Upper lobe of right lung (tissue), 1 donor: ENCODE measurements around the gene LAMA3. TPM values are rescaled to one million over a fixed set of nuclear protein-coding genes. Genes with fewer than 3 reads are reported as not detected.
"Not testable (repeated sequence)": the region's sequence is repeated elsewhere in the genome, so short reads cannot be mapped to it uniquely, and the experiment has no call there.

Experiments used
- ATAC-seq: fragments of 200-7000 bp; cut with Tn5 transposase; one replicate; pipeline ENCODE4 v1.9.1; 2020; ENCODE audit warnings: mild to moderate bottlenecking, moderate library complexity
- DNase-seq: peaks from one replicate; pipeline ENCODE4 v3.0.0-alpha.2; 2020
- H3K27ac ChIP-seq: fragments of 200-600 bp; one replicate; pipeline ENCODE4 v1.8.0; 2022
- H3K27me3 ChIP-seq: fragments of 200-600 bp; one replicate; pipeline ENCODE4 v1.8.0; 2022; ENCODE audit warnings: mild to moderate bottlenecking
- H3K36me3 ChIP-seq: fragments of 200-600 bp; one replicate; pipeline ENCODE4 v1.8.0; 2022
- H3K4me1 ChIP-seq: fragments of 200-600 bp; one replicate; pipeline ENCODE4 v1.8.0; 2022
- H3K4me3 ChIP-seq: fragments of 200-600 bp; one replicate; pipeline ENCODE4 v1.8.0; 2022; ENCODE audit warnings: mild to moderate bottlenecking
- H3K9me3 ChIP-seq: fragments of 200-600 bp; one replicate; pipeline ENCODE4 v1.8.0; 2022
- intact Hi-C: fragments of 100-400 bp; cut with DNase I; formaldehyde crosslinking; loops from one replicate; pipeline ENCODE4 v1.11.0; 2022
- total RNA-seq: library from RNA; stranded (reverse); fragmentation: NEBNext Ultra II Directional; extraction: Animal tissue kit (Norgen Biotek cat#: 25700); gene quantifications from one replicate; pipeline ENCODE4 v1.2.1, GENCODE V29; 2021
- TF ChIP-seq, protein P1 (sequence below): fragments of 200-600 bp; IDR thresholded peaks from one replicate; pipeline ENCODE4 v1.8.0; 2022; ENCODE audit warnings: antibody characterized with exemption
- donor health status: DM: no; HTN: yes; CAD: no; lungs with severe emphysema.

The LAMA3 gene
- total RNA-seq, 1 donor from 2014 or later: 139 TPM

DNA sequence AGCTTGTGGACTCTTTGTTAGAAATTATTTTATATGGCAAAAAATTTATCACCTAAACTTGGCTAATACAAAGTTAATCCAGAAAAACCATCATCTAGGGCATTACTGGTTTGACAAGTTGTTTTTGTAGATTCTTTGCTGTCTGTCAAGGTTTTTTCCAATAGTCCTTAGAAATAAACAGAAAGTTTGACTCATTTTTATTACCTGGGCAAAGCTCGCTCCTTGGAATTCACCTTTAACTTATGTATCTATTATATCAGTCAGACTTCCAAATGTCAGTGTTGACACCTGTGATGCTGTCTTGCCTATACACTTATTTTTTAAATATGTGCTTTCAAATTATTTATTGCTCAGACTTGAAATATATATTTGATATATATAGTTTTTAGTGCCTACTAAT is 21.7 kb downstream of the LAMA3 start:
- TF ChIP-seq, protein P1, sequence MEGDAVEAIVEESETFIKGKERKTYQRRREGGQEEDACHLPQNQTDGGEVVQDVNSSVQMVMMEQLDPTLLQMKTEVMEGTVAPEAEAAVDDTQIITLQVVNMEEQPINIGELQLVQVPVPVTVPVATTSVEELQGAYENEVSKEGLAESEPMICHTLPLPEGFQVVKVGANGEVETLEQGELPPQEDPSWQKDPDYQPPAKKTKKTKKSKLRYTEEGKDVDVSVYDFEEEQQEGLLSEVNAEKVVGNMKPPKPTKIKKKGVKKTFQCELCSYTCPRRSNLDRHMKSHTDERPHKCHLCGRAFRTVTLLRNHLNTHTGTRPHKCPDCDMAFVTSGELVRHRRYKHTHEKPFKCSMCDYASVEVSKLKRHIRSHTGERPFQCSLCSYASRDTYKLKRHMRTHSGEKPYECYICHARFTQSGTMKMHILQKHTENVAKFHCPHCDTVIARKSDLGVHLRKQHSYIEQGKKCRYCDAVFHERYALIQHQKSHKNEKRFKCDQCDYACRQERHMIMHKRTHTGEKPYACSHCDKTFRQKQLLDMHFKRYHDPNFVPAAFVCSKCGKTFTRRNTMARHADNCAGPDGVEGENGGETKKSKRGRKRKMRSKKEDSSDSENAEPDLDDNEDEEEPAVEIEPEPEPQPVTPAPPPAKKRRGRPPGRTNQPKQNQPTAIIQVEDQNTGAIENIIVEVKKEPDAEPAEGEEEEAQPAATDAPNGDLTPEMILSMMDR: no peak
- intact Hi-C loops: no loop called here
- no peak for DNase-seq
- no peak overlapping the region for H3K27ac ChIP-seq
- no peak for ATAC-seq
- H3K4me1 ChIP-seq: no peaks in the 10 kb centered on the region
- H3K27me3 ChIP-seq: no peaks in the 10 kb centered on the region
- H3K36me3 ChIP-seq: no peaks in the 10 kb centered on the region
- H3K4me3 ChIP-seq: no peak overlapping the region
- peaks cover 4% of the 10 kb centered on the region for H3K9me3 ChIP-seq

DNA sequence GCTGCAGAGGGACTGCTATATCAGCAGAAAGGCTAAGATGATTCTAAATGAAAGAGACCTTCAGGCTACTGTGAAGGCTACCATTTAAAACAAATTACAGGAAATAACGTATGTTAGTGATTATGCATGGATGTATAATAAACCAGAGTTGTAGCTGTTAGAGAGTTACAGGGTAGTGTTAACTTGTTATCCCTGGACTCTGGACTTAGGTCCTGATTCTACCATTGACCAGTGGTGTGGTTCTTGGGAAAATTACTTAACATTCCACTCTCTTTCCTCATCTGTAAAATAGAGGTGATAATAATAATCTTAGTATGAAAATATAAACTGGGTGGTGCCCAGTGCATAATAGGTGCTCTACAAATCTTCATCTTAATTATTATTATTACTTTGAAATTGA is 22.2 kb downstream of the LAMA3 start:
- Histone ChIP-seq H3K4me3 (no peak overlapping the region), H3K36me3 (no peaks in the 10 kb centered on the region), H3K27ac (no peak overlapping the region), H3K4me1 (no peaks in the 10 kb centered on the region), H3K27me3 (no peaks in the 10 kb centered on the region), H3K9me3 (peaks cover 4% of the 10 kb centered on the region)
- DNase-seq (no peak), ATAC-seq (no peak)
- intact Hi-C loops: no loop called here
- TF ChIP-seq, protein P1: no peak

DNA sequence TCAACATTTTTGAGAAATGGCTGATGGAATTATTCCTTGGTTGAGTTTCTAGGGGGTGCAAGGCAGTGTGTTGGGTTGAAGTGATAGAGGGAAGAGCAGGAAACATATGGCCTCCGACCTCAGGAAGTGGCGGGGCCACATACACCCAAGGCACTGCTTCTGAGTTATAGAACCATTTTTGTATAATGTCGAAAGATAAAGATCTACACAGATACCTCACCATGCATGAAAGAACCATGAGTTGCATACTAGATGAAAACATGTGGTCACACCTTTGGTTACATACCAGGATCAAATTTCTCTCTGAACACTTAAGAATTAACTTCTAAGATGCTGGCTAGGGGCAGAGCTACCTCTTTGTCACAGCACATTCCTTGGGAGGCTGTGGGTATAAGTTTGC is 23.2 kb downstream of the LAMA3 start:
- H3K4me3 ChIP-seq: no peak overlapping the region
- no peaks in the 10 kb centered on the region for H3K36me3 ChIP-seq
- H3K4me1 ChIP-seq: no peaks in the 10 kb centered on the region
- intact Hi-C loops: no loop called here
- H3K9me3 ChIP-seq: no peaks in the 10 kb centered on the region
- ATAC-seq (peak; percentile 25), DNase-seq (no peak)
- H3K27ac ChIP-seq: no peak overlapping the region
- TF ChIP-seq, protein P1: no peak
- H3K27me3 ChIP-seq: no peaks in the 10 kb centered on the region

DNA sequence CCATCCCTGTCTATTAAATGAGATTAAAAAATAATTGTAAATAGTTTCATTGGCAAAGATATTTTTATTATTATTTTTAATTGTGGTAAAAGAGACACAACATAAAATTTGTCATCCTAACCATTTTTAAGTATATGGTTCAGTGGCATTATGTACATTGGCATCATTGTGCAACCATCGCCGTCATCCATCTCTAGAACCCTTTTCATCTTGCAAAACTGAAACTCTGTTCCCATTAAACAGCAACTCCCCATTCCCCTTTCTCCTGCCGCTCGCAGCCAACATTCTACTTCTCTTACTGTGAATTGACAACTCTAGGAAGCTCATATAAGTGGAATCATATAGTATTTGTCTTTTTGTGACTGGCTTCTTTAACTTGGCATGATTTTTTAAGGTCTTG is 25.3 kb downstream of the LAMA3 start:
- no peak for DNase-seq
- Histone ChIP-seq H3K9me3 (no peaks in the 10 kb centered on the region), H3K4me3 (no peak overlapping the region), H3K36me3 (no peaks in the 10 kb centered on the region), H3K27me3 (no peaks in the 10 kb centered on the region), H3K27ac (no peak overlapping the region), H3K4me1 (no peaks in the 10 kb centered on the region)
- intact Hi-C loops: no loop called here
- ATAC-seq: no peak
- TF ChIP-seq, protein P1: no peak

DNA sequence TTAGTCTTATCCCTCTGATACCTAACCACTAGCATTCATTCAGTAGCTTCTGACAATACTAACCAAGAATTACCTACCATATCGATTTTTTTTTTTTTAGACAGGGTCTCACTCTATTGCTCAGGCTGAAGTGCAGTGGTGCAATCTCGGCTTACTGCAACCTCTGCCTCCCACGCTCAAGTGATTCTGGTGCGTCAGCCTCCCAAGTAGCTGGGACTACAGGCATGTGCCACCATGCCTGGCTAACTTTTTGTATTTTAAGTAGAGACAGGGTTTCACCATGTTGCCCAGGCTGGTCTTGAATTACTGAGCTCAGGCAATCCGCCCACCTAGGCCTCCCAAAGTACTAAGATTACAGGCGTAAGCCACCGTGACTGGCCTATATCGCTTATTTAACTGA is 26.8 kb downstream of the LAMA3 start:
- H3K27ac ChIP-seq, H3K4me3 ChIP-seq, intact Hi-C loops, H3K9me3 ChIP-seq, H3K4me1 ChIP-seq, H3K36me3 ChIP-seq, DNase-seq, ATAC-seq, H3K27me3 ChIP-seq: not testable (repeated sequence)

DNA sequence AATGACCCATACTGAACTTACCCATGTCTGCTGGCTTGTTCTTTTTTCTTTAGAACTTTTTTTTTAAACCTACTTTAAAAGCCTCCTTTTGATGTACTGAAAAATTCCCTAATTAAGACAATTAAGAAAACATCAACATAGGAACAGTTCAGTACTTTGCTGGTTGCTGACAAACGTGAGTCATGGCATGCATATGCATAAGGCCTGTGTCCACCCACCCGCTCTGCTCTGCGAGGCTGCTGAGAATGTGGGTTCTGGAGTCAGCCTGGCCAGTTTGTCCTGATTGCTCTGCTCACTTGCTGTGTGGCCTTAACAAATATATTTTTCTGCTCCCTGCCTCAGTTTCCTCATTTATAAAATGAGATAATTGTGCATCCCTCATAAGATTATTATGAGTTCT is 27.3 kb downstream of the LAMA3 start:
- Histone ChIP-seq H3K9me3 (no peaks in the 10 kb centered on the region), H3K36me3 (no peaks in the 10 kb centered on the region), H3K27ac (no peak overlapping the region), H3K4me3 (no peak overlapping the region), H3K4me1 (no peaks in the 10 kb centered on the region), H3K27me3 (no peaks in the 10 kb centered on the region)
- no peak for ATAC-seq
- no peak for DNase-seq
- intact Hi-C loops: no loop called here
- TF ChIP-seq, protein P1: no peak
